H1 (cell line): ENCODE results near the gene MYO1G.

Experiments used
- CTCF ChIP-seq, 3 experiments: IDR thresholded peaks; 1 replicate in 2 of 3; 2 replicates in 1 of 3; pipeline versions ENCODE4 v1.5.1 to v1.6.1; 2011; ENCODE audit warnings: low read length in 3 of 3, mild to moderate bottlenecking in 3 of 3, inconsistent platforms in 2 of 3, low read depth in 1 of 3, moderate library complexity in 1 of 3; ENCODE audit not compliant: insufficient read depth in 1 of 3; ENCODE audit errors: control extremely low read depth in 1 of 3
- KDM5A ChIP-seq: fragments of 200-600 bp; IDR thresholded peaks from 2 replicates; pipeline ENCODE4 v1.7.1; 2012; ENCODE audit warnings: mild to moderate bottlenecking, low read length, inconsistent platforms, mixed read lengths
- PHF8 ChIP-seq: fragments of 200-600 bp; sonication (generic); conservative IDR thresholded peaks from 2 replicates; pipeline ENCODE4 v1.7.1; 2012; ENCODE audit warnings: low read depth, mild to moderate bottlenecking, inconsistent platforms, low read length, moderate library complexity
- POLR2A ChIP-seq, 2 experiments: IDR thresholded peaks; 1 replicate in 1 of 2; 2 replicates in 1 of 2; pipeline ENCODE4 v1.6.1; 2011; ENCODE audit warnings: low read depth in 2 of 2, low read length in 2 of 2, mild to moderate bottlenecking in 2 of 2; ENCODE audit errors: control extremely low read depth in 1 of 2
- SP2 ChIP-seq: IDR thresholded peaks from 2 replicates; pipeline ENCODE4 v1.6.1; 2012; ENCODE audit warnings: mild to moderate bottlenecking, low read length, inconsistent platforms

DNA sequence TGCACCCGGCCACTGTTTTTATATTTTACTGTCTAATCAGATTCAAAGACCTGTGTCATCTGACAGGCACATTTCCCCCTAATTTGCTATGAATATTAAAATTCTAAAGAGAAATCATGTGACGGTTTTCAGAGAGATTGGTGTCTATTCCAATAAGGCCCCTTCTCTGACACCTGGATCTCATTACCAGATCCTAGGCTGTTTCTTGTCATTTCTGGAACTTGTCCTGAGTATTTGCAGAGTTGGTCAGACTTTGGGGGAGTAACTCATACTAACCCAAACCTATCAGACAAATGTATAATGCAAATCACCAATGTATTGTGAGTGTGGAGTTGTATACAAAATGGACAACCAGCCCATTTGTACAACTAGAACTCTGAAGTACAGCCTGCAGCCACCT is 29.5 kb downstream of the MYO1G start:
- no peak for TF ChIP-seq POLR2A (IDR thresholded peaks at IDR 0.05; ENCODE audit: control extremely low read depth in 1 of 2, low read depth in 2 of 2, low read length in 2 of 2)
- TF ChIP-seq CTCF (IDR thresholded peaks at IDR 0.05; ENCODE audit: control extremely low read depth in 1 of 3, insufficient read depth in 1 of 3, low read depth in 1 of 3, low read length in 3 of 3) = no peak
- TF ChIP-seq SP2 = no peak
- TF ChIP-seq PHF8 = no peak
- no peak for TF ChIP-seq KDM5A
